Measurements from ENCODE around the gene PLCXD3.
A peak's percentile ranks its signal among the peaks of the same experiment; 100 is the strongest.

Gene PLCXD3

DNA sequence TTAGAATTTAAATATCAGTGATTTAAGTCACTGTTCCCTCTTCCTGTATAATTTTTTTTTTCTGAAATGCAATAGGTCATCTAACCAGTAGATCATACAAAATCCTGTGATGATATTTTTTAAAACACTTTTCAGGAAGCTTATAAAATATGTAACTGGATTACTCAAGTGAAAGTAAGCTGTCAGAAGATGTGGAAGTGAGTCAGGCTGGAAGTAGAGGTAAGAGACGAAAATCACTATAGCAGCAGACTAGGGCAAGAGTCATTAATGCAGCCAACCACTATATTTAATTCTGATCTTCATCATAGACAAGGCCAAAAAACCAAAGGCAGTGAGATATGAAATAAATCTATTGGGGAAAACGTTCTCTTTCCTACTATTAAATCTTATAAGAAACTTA lies 231.4 kb downstream of the PLCXD3 start:
- no peak for DNase-seq

DNA sequence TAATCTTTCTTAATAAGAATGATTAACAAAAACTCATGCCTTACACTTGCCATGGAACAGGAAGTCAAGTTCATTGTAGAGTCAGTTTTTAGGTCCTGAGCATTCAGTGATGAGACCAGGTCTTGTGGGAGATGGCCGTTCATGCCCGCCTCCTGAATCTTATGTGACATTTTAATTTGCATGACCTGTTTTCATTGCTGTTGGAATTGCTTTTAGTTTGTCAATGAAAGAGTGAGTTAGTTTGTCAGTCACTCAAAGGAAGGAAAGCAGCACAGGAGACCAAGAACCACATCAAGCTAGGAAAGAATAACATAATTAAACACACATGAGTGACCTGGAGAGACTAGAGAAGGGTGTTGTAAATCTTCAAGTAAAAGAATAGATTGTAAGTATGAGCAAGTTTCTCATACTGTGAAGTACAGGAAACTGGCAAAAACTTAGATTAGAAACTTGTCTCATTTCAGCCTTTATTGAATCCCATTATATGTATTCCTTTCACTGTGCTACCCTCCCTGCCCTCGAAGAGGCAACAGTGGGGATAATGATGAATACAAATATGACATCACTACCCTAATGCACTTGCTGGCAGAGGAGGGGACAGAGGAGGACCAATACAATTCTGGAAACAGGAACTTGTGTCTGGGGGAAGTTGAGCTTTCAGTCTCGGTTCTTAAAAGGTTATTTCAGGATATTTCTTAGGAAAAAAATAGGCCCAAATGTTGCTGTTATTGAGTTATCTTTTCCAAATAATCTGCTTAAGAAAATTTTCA lies 232.7 kb downstream of the PLCXD3 start:
- no peak for DNase-seq

DNA sequence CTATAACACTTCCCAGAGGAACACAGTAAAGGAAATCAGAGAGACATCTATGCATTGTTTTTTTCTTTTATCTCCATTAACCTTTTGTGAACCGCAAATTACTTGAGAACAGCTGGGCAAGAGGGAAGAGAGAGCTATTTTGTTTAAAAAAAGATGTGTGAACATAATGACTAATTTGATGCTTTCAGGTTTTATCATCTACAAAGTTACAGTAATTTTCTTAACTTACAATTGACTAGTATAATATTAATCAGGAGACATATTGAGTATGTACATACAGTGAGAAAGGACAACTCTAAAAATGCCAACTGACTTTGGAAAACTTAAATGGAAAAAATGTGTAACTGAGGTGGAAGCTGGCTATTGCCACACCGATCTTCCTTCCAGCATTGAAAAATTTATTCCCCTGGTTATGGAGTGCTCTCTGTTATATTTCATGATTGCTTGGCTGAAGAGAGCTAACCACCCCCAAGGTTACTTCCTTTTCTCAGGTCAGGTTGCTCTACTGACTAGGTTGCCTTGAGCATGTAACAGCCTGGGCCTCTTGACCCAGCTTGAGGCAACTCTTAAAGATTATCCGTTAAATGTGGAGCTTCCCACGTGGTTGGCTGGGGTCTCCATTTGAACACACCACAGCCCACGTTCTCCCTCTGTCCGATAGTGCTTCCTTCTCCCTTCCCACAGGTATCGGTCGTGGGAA lies 234.4 kb downstream of the PLCXD3 start:
- DNase-seq: no peak

DNA sequence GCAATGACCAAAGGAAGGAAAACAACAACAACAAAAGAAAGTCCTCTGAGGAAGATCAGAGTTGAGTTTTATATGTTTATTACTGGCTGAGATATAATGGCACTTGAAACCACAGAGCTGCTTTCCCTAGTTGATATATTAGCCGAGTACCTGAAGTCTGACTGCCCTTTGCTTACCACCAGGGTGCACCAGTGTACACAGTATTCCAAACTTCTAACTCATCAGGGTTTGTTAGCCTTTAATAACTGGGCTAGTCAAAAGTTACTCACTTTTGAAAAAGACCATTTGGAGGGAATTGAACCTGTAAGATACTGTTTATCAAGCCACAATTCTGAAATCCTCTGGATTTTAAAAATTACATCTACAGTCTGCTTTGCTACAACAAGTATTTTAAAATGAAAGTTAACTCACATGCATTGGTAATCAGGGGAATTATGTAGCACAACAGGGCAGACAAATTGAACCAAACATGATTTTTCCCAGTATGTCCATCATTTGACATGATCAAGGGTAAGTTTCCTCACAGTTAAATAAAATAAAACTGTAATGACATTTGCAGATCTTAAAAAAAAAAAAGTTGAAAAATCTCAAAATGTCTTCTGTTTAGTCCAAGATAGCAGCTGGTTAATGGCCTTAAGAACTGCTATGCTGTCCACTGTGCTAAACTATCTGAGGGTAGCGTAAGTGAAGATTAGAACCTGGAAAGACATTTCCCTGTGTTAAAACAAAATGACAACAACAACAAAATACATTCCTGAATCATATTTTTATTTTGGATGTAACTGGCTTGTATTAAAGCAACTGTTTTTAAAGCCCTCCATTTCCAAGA lies 239.8 kb downstream of the PLCXD3 start:
- peak; percentile 66 to 85 for DNase-seq

DNA sequence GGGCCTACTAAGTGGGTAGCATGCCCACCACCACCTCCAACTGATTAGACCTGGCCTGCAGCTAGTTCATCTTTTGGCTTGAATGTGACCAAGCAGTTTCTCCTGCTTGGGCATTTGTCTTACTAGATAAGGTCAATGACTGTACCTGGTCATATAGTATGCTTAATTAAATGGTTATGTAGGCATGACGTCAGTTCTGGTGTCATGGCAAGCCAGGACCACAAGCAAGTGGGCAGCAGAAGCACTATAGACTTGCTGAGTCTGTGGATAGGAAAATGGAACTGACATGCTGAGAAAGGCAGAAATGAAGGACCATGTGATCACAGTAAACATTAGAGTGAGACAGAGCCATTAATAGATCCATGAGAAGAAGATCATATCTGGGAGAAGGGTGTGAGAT lies 241.5 kb downstream of the PLCXD3 start:
- no peak for DNase-seq

DNA sequence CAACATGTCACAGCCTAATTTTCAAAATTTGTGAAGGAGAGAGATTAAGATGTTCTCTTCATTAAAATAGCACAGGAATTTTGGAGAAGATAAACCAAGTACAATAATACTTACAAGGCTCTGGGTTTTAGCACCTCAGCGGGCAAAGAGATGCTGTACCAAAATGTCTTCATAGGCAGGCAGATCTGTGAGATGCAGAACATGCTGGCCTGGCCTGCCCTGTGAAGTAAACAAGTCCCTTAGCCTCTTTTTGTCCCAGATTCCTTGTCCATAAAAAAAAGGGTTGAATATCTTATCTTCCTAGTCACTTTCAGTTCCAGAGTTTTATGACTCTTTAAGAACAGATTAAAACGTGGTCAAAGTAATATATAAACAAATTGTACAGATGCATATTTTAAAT lies 244.0 kb downstream of the PLCXD3 start:
- no peak for DNase-seq

DNA sequence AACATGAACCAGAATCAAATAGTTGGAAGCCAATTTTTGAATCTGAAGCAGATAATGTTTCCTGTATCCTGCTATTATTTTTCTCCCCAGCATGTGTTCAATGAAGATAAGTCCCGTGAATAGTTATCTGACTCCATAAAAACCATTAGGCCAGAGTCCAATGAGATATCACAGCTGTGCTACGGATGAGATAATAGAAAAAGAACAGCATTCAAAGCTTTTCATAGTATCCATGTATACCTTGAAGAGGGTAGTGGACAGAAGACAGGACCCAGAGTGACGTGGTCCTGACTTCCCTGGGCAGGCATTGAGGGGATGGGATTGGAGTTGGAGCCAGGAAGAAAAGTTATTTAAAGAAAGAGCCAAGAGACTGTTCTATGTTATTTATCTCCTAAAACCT lies 246.4 kb downstream of the PLCXD3 start:
- no peak for DNase-seq

DNA sequence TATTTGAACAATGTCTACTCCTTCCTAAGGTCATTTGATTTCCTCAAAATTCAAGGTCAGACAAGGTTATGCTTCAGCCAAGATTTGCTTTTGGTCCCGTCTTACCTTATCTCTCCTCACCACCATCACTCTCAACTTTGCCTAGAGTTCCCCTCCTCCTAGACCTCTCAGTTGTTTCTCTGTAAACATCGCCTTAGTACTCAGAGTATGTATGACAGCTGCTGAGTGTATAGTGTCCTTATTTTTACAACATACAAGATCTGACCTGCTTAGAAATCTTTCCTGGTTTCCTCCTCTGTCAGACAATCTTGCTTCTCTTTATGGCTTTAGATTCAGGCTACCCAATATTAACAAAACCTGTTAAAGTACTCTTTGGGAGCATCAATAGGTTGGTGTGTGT lies 247.1 kb downstream of the PLCXD3 start:
- no peak for DNase-seq
